Bronchial smooth muscle cell (primary cell): ENCODE results near the gene TMEM170A. TPM values are rescaled to one million over a fixed set of nuclear protein-coding genes. Genes with fewer than 3 reads are reported as not detected.

Experiments
- total RNA-seq: library from RNA; depleted of rRNA; stranded (reverse); fragments of >200 nt; gene quantifications from 2 replicates; pipeline ENCODE4 v1.2.1, GENCODE V29; 2014

The TMEM170A gene, protein sequence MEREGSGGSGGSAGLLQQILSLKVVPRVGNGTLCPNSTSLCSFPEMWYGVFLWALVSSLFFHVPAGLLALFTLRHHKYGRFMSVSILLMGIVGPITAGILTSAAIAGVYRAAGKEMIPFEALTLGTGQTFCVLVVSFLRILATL
- total RNA-seq, result 7.4 and 8.5 TPM in 2 replicates

GRCh38 chr16:75464122-75464918 lies at the start of gene TMEM170A:
TMEM170A (minus strand) TSS chr16:75464689; CDS start chr16:75464600, 89 bp downstream.

DNA sequence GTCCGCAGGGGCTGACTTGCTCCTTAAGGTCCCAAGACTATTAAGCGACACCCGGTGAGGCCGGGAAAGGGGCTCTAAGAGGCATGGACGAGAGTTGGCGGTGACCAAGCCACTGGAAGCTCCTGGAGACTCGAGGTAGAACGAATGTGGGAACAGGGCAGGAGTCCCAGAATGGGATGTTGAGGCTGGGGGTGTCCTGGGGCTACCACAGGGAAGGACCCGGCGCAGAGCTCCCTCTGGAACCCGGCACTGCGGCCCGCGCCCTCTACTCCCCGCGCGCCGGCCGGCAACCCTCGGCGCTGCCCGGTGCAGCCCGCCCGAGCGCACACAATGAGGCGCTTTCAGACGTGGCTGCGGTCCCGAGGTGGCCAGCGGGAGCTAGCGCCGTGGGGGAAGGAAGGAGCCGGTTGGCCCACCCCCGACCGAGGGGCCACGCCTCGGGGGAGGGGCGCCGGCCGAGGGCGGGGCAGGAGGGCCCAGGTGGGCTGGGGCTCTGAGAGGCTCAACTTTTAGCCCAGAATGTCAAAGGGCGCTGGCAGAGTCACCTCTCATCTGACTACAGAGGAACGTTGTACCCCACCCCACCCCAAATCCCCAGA lies 30.7 kb upstream of the TMEM170A start, which contains the start of gene CHST6:
Gene CHST6, minus strand, starts transcription at position 366 of the 599 bp plus-strand sequence. CDS start 15,613 bp downstream, outside the sequence.

GRCh38 chr16:75432828-75433731 lies 31.4 kb downstream of the TMEM170A start, which contains the start of gene CFDP1:
CFDP1 (minus strand) TSS chr16:75433503; CDS start chr16:75433352, 151 bp downstream.

Other genes starting within 250 kb of the TMEM170A start
- gene CTRB1, start 245.7 kb downstream of the TMEM170A start, total RNA-seq, result not detected in 2 replicates
- gene BCAR1, start 213.1 kb downstream of the TMEM170A start, total RNA-seq, result 17.5 and 18.5 TPM in 2 replicates
- 78.0 and 88.0 TPM in 2 replicates for gene CFDP1, start 31.2 kb downstream of the TMEM170A start, total RNA-seq
- gene CHST6, start 30.8 kb upstream of the TMEM170A start, total RNA-seq, result 0.09 and 0.16 TPM in 2 replicates
- not detected in 2 replicates for gene CHST5, start 71.4 kb upstream of the TMEM170A start, total RNA-seq
- 8.2 and 14.5 TPM in 2 replicates for gene TMEM231, start 91.6 kb upstream of the TMEM170A start, total RNA-seq
- gene GABARAPL2, start 101.7 kb upstream of the TMEM170A start, total RNA-seq, result 31.1 and 38.0 TPM in 2 replicates
- gene ADAT1, start 158.6 kb upstream of the TMEM170A start, total RNA-seq, result 25.7 and 28.1 TPM in 2 replicates
- 103 and 115 TPM in 2 replicates for gene KARS1, start 183.0 kb upstream of the TMEM170A start, total RNA-seq
- gene TERF2IP, start 183.1 kb upstream of the TMEM170A start, total RNA-seq, result 24.2 and 38.9 TPM in 2 replicates
- gene CPHXL2, start 212.3 kb upstream of the TMEM170A start, total RNA-seq, result not detected in 2 replicates
- not detected in 2 replicates for gene DUXB, start 236.8 kb upstream of the TMEM170A start, total RNA-seq